Mesendoderm (in vitro differentiated cells): ENCODE results near the gene USH2A.

ENCODE experiments used
- DNase-seq: peaks from one replicate; pipeline ENCODE4 v3.0.0; 2013
- H2AK5ac ChIP-seq: 2 replicates; pipeline ENCODE4 v1.6.1; 2013; ENCODE audit warnings: low read length, inconsistent platforms
- H2BK120ac ChIP-seq: 2 replicates; pipeline ENCODE4 v1.6.1; 2013; ENCODE audit warnings: low read depth, mild to moderate bottlenecking, low read length, moderate library complexity, mixed read lengths
- H2BK15ac ChIP-seq: replicated peaks from 2 replicates; pipeline ENCODE4 v1.6.1; 2013; ENCODE audit warnings: low read depth, mild to moderate bottlenecking, moderate library complexity
- H2BK5ac ChIP-seq: 2 replicates; pipeline ENCODE4 v1.6.1; 2013; ENCODE audit warnings: low read length, inconsistent platforms
- H3K18ac ChIP-seq: 2 replicates; pipeline ENCODE4 v1.6.1; 2013; ENCODE audit warnings: mild to moderate bottlenecking, low read length, mixed read lengths
- H3K23ac ChIP-seq: one replicate; pipeline ENCODE4 v1.6.1; 2013; ENCODE audit warnings: low read length
- H3K27ac ChIP-seq: 2 replicates; pipeline ENCODE4 v1.5.1; 2013; ENCODE audit warnings: low read depth, mild to moderate bottlenecking, inconsistent platforms, low read length, moderate library complexity
- H3K27me3 ChIP-seq: 2 replicates; pipeline ENCODE4 v1.6.1; 2013; ENCODE audit warnings: low read length, control low read depth, mild to moderate bottlenecking, inconsistent platforms; ENCODE audit not compliant: insufficient read depth, poor library complexity
- H3K36me3 ChIP-seq: 2 replicates; pipeline ENCODE4 v1.6.1; 2013; ENCODE audit warnings: low read length, inconsistent platforms; ENCODE audit not compliant: control insufficient read depth, insufficient read depth
- H3K4ac ChIP-seq: one replicate; pipeline ENCODE4 v1.6.1; 2013; ENCODE audit warnings: low read depth, mild to moderate bottlenecking, low read length, moderate library complexity
- H3K4me1 ChIP-seq: 2 replicates; pipeline ENCODE4 v1.6.1; 2013; ENCODE audit warnings: low read depth, low read length, inconsistent platforms; ENCODE audit not compliant: control insufficient read depth
- H3K4me2 ChIP-seq: 2 replicates; pipeline ENCODE4 v1.6.1; 2013; ENCODE audit warnings: low read length
- H3K4me3 ChIP-seq: 2 replicates; pipeline ENCODE4 v1.5.1; 2013; ENCODE audit warnings: mild to moderate bottlenecking, low read length
- H3K56ac ChIP-seq: one replicate; pipeline ENCODE4 v1.6.1; 2013; ENCODE audit warnings: low read length
- H3K79me1 ChIP-seq: 2 replicates; pipeline ENCODE4 v1.6.1; 2013; ENCODE audit warnings: low read length, inconsistent platforms
- H3K79me2 ChIP-seq: 2 replicates; pipeline ENCODE4 v1.6.1; 2013; ENCODE audit warnings: mild to moderate bottlenecking, low read length; ENCODE audit not compliant: control insufficient read depth, insufficient read depth
- H3K9ac ChIP-seq: 2 replicates; pipeline ENCODE4 v1.6.1; 2013; ENCODE audit warnings: low read length, inconsistent platforms
- H4K5ac ChIP-seq: one replicate; pipeline ENCODE4 v1.6.1; 2013; ENCODE audit warnings: low read length
- H4K8ac ChIP-seq: one replicate; pipeline ENCODE4 v1.6.1; 2013; ENCODE audit warnings: low read depth, mild to moderate bottlenecking, control low read depth, low read length, moderate library complexity
- WGBS: extraction: QIAGEN DNeasy Blood & Tissue Kit; methylation state at CpG from one replicate; pipeline ENCODE4 v1.1.7; 2013; ENCODE audit warnings: low lambda C conversion rate, missing lambda C conversion rate; ENCODE audit not compliant: insufficient coverage; ENCODE audit errors: extremely low coverage; 5-methylcytosine and 5-hydroxymethylcytosine counted together

Gene USH2A

GRCh38 chr1:215640429-215641148 is 782.7 kb downstream of the USH2A start:
- WGBS: no CpG with 5 or more reads among the region's 18 CpGs
- H3K4me1 ChIP-seq: no peaks in the 10 kb centered on the region
- H2AK5ac ChIP-seq: no peak overlapping the region
- H4K5ac ChIP-seq: no peak overlapping the region
- H3K27ac ChIP-seq: no peak overlapping the region
- H3K4ac ChIP-seq: no peak overlapping the region
- no peaks in the 10 kb centered on the region for H3K27me3 ChIP-seq
- no peak for DNase-seq
- no peak overlapping the region for H2BK120ac ChIP-seq
- H3K4me3 ChIP-seq: no peak overlapping the region
- H4K8ac ChIP-seq: no peak overlapping the region
- H3K79me1 ChIP-seq: no peaks in the 10 kb centered on the region
- no peaks in the 10 kb centered on the region for H3K36me3 ChIP-seq
- H3K56ac ChIP-seq: no peak overlapping the region
- no peak overlapping the region for H2BK15ac ChIP-seq
- no peak overlapping the region for H3K23ac ChIP-seq
- no peak overlapping the region for H3K18ac ChIP-seq
- H3K4me2 ChIP-seq: no peak overlapping the region
- H2BK5ac ChIP-seq: no peak overlapping the region
- no peaks in the 10 kb centered on the region for H3K79me2 ChIP-seq
- H3K9ac ChIP-seq: no peak overlapping the region

- Histone ChIP-seq H2BK120ac (no peak overlapping the region), H3K4me2 (no peak overlapping the region), H3K27me3 (no peaks in the 10 kb centered on the region), H3K4me3 (no peak overlapping the region), H3K56ac (no peak overlapping the region), H2BK5ac (no peak overlapping the region), H3K79me1 (no peaks in the 10 kb centered on the region), H3K79me2 (no peaks in the 10 kb centered on the region), H3K27ac (no peak overlapping the region), H4K8ac (no peak overlapping the region), H3K9ac (no peak overlapping the region), H3K23ac (no peak overlapping the region), H3K36me3 (no peaks in the 10 kb centered on the region), H2BK15ac (no peak overlapping the region), H3K4me1 (no peaks in the 10 kb centered on the region), H3K18ac (no peak overlapping the region), H4K5ac (no peak overlapping the region), H3K4ac (no peak overlapping the region), H2AK5ac (no peak overlapping the region)
- WGBS: no CpG with 5 or more reads among the region's 7 CpGs
- DNase-seq: no peak
Observed at GRCh38 chr1:215637041-215637573, 786.1 kb downstream of the USH2A start.

GRCh38 chr1:215636258-215636965 is 786.8 kb downstream of the USH2A start:
- no peak overlapping the region for H3K9ac ChIP-seq
- no peak for DNase-seq
- H3K36me3 ChIP-seq: no peaks in the 10 kb centered on the region
- H2BK5ac ChIP-seq: no peak overlapping the region
- H4K5ac ChIP-seq: no peak overlapping the region
- no CpG with 5 or more reads among the region's 9 CpGs for WGBS
- no peaks in the 10 kb centered on the region for H3K27me3 ChIP-seq
- H3K4me3 ChIP-seq: no peak overlapping the region
- H3K79me2 ChIP-seq: no peaks in the 10 kb centered on the region
- H2AK5ac ChIP-seq: no peak overlapping the region
- no peak overlapping the region for H3K23ac ChIP-seq
- H3K4me1 ChIP-seq: no peaks in the 10 kb centered on the region
- no peak overlapping the region for H4K8ac ChIP-seq
- no peak overlapping the region for H3K27ac ChIP-seq
- H2BK15ac ChIP-seq: no peak overlapping the region
- no peak overlapping the region for H3K56ac ChIP-seq
- no peak overlapping the region for H2BK120ac ChIP-seq
- H3K18ac ChIP-seq: no peak overlapping the region
- H3K4ac ChIP-seq: no peak overlapping the region
- H3K4me2 ChIP-seq: no peak overlapping the region
- H3K79me1 ChIP-seq: no peaks in the 10 kb centered on the region

GRCh38 chr1:215635827-215636226 is 787.4 kb downstream of the USH2A start:
- H4K8ac ChIP-seq: no peak overlapping the region
- no peak overlapping the region for H3K23ac ChIP-seq
- H2AK5ac ChIP-seq: no peak overlapping the region
- H3K4me3 ChIP-seq: no peak overlapping the region
- H3K56ac ChIP-seq: no peak overlapping the region
- no peaks in the 10 kb centered on the region for H3K27me3 ChIP-seq
- H3K4ac ChIP-seq: no peak overlapping the region
- no peak overlapping the region for H3K9ac ChIP-seq
- no peak overlapping the region for H2BK5ac ChIP-seq
- H2BK15ac ChIP-seq: no peak overlapping the region
- H4K5ac ChIP-seq: no peak overlapping the region
- no peak overlapping the region for H3K18ac ChIP-seq
- H3K36me3 ChIP-seq: no peaks in the 10 kb centered on the region
- no peaks in the 10 kb centered on the region for H3K79me1 ChIP-seq
- no CpG with 5 or more reads among the region's 6 CpGs for WGBS
- H3K79me2 ChIP-seq: no peaks in the 10 kb centered on the region
- no peaks in the 10 kb centered on the region for H3K4me1 ChIP-seq
- no peak overlapping the region for H3K4me2 ChIP-seq
- no peak overlapping the region for H3K27ac ChIP-seq
- H2BK120ac ChIP-seq: no peak overlapping the region
- no peak for DNase-seq

GRCh38 chr1:215631489-215631888 is 791.8 kb downstream of the USH2A start:
- Histone ChIP-seq H3K9ac (no peak overlapping the region), H2AK5ac (no peak overlapping the region), H4K5ac (no peak overlapping the region), H3K4ac (no peak overlapping the region), H3K36me3 (no peaks in the 10 kb centered on the region), H2BK120ac (no peak overlapping the region), H3K27ac (no peak overlapping the region), H2BK5ac (no peak overlapping the region), H3K79me2 (no peaks in the 10 kb centered on the region), H3K4me3 (no peak overlapping the region), H3K56ac (no peak overlapping the region), H3K4me1 (no peaks in the 10 kb centered on the region), H2BK15ac (no peak overlapping the region), H3K79me1 (no peaks in the 10 kb centered on the region), H3K4me2 (no peak overlapping the region), H3K27me3 (no peaks in the 10 kb centered on the region), H4K8ac (no peak overlapping the region), H3K23ac (no peak overlapping the region), H3K18ac (no peak overlapping the region)
- DNase-seq: no peak
- WGBS: no CpG with 5 or more reads among the region's 3 CpGs
